ENCODE results near the gene MAP4K4.

DNA sequence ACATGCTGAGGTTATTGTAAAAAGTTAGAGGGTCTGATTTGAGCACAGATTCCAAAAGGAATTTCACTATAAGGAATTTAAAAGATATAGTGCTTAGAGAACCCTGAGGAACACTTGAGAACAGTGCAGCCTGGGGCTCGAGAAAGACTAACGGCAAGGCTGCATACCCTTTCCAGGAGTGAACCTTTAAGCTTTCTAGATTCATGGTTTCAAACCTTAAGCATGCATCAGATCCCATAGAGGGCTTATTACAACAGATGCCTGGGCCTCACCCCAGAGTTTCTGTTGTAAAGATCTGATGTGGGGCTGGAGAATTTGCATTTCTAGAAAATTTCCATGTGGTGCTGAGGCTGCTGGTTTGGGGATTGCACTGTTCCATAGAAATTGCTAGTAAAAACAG lies 203.7 kb downstream of the MAP4K4 start:
- no peak for TF ChIP-seq POLR2A (IDR thresholded peaks at IDR 0.05)
- TF ChIP-seq, protein P1, sequence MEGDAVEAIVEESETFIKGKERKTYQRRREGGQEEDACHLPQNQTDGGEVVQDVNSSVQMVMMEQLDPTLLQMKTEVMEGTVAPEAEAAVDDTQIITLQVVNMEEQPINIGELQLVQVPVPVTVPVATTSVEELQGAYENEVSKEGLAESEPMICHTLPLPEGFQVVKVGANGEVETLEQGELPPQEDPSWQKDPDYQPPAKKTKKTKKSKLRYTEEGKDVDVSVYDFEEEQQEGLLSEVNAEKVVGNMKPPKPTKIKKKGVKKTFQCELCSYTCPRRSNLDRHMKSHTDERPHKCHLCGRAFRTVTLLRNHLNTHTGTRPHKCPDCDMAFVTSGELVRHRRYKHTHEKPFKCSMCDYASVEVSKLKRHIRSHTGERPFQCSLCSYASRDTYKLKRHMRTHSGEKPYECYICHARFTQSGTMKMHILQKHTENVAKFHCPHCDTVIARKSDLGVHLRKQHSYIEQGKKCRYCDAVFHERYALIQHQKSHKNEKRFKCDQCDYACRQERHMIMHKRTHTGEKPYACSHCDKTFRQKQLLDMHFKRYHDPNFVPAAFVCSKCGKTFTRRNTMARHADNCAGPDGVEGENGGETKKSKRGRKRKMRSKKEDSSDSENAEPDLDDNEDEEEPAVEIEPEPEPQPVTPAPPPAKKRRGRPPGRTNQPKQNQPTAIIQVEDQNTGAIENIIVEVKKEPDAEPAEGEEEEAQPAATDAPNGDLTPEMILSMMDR (IDR thresholded peaks at IDR 0.05), result no peak

All from adrenal gland (tissue), 5 donors.